GM23338 (cell line): ENCODE measurements around the gene ICAM3.

Experiments
- CREB1 ChIP-seq: fragments of 250-450 bp; sonication (Bioruptor Pico); IDR thresholded peaks from 2 replicates; pipeline ENCODE4 v1.5.0; 2020; ENCODE audit warnings: low read depth, mild to moderate bottlenecking, moderate library complexity
- CTCF ChIP-seq, 2 experiments: fragments of 200-600 bp in 1 of 2; sonication (generic) in 1 of 2; conservative IDR thresholded peaks; 2 replicates each; pipeline versions ENCODE4 v1.5.1 to v1.6.1; 2016 to 2017; ENCODE audit warnings: antibody characterized with exemption in 2 of 2, low read depth in 2 of 2, mild to moderate bottlenecking in 2 of 2, moderate library complexity in 1 of 2
- EZH2 ChIP-seq: fragments of 200-600 bp; sonication (generic); IDR thresholded peaks from one replicate; pipeline ENCODE4 v1.8.0; 2017; ENCODE audit warnings: antibody characterized with exemption, mild to moderate bottlenecking, low read depth; ENCODE audit not compliant: unreplicated experiment
- EZH2phosphoT487 ChIP-seq: fragments of 200-600 bp; sonication (generic); IDR thresholded peaks from one replicate; pipeline ENCODE4 v1.8.1; 2018; ENCODE audit warnings: antibody characterized with exemption; ENCODE audit not compliant: unreplicated experiment
- JUNB ChIP-seq: IDR thresholded peaks from one replicate; pipeline ENCODE4 v1.6.1; 2016; ENCODE audit warnings: antibody characterized with exemption; ENCODE audit not compliant: unreplicated experiment
- NANOG ChIP-seq: IDR thresholded peaks from 2 replicates; pipeline ENCODE4 v1.6.1; 2016; ENCODE audit warnings: antibody characterized with exemption, borderline replicate concordance
- POLR2AphosphoS5 ChIP-seq: IDR thresholded peaks from 2 replicates; pipeline ENCODE4 v1.6.1; 2016; ENCODE audit warnings: antibody characterized with exemption, low read depth
- REST ChIP-seq: IDR thresholded peaks from one replicate; pipeline ENCODE4 v1.6.1; 2018; ENCODE audit warnings: antibody characterized with exemption; ENCODE audit not compliant: unreplicated experiment
- STAT1 ChIP-seq: IDR thresholded peaks from one replicate; pipeline ENCODE4 v1.6.1; 2016; ENCODE audit warnings: antibody characterized with exemption; ENCODE audit not compliant: unreplicated experiment
- ZNF114 ChIP-seq: fragments of 250-450 bp; sonication (Bioruptor Pico); IDR thresholded peaks from 2 replicates; pipeline ENCODE4 v1.5.0; 2020; ENCODE audit warnings: mild to moderate bottlenecking, moderate library complexity
- ZNF331 ChIP-seq: fragments of 250-450 bp; sonication (Bioruptor Pico); IDR thresholded peaks from 2 replicates; pipeline ENCODE4 v1.5.0; 2020; ENCODE audit warnings: low read depth, mild to moderate bottlenecking, moderate library complexity

GRCh38 chr19:10352764-10353671, 13.6 kb upstream of the ICAM3 start:
- no peak for TF ChIP-seq EZH2phosphoT487
- no peak for TF ChIP-seq JUNB
- no peak for TF ChIP-seq CTCF (conservative IDR thresholded peaks at IDR 0.05; ENCODE audit: low read depth in 2 of 2)
- peak; percentile 55; the same call in 1 of the 2 replicates for TF ChIP-seq POLR2AphosphoS5
- no peak for TF ChIP-seq NANOG
- TF ChIP-seq EZH2, result no peak
- no peak for TF ChIP-seq ZNF331 (CRISPR knock-in tag)
- TF ChIP-seq REST, result no peak
- no peak for TF ChIP-seq CREB1 (CRISPR knock-in tag)
- no peak for TF ChIP-seq ZNF114
- no peak for TF ChIP-seq STAT1
